ENCODE data around the gene PRPF18.
"Not testable (repeated sequence)": the region's sequence is repeated elsewhere in the genome, so short reads cannot be mapped to it uniquely, and the experiment has no call there.

Gene PRPF18, protein sequence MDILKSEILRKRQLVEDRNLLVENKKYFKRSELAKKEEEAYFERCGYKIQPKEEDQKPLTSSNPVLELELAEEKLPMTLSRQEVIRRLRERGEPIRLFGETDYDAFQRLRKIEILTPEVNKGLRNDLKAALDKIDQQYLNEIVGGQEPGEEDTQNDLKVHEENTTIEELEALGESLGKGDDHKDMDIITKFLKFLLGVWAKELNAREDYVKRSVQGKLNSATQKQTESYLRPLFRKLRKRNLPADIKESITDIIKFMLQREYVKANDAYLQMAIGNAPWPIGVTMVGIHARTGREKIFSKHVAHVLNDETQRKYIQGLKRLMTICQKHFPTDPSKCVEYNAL

DNA sequence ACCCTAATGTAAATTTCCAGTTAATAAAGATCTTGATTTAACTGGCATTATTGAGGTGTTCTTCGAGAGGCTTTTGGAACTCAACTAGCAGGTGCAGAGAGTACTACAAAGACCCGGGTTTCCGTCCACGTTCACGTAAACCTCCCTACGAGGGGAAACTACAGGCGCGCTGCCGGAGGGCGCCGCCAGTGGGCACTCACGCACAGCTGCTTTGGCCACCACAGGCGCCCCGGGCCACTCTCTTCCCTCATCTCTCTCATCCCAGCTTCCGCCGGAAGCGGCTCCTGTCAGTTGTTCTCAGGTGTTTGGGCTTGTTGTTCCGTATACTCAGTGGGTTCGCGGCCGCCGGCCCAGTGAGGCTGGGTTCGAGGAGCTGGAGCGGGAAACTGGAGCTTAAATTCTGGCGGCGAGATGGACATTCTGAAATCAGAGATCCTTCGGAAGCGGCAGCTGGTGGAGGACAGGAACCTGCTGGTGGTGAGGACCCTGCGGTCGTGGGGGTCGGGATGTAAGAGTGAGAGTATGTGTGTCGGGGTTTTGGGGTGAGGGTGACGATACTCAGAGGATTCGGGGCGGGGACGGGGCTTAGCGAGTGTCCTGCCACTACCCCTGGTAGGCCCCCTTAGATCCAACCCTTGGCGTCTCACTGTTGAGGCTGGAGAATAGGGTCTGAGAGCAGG is at the start of gene PRPF18:
Gene PRPF18 (plus strand): TSS at position 290 of the 680 bp plus-strand sequence. CDS start 122 bp downstream, at position 412.
- peak within 1 kb of the TSS; percentile 69 to 98 (median 80) for H3K4me3 ChIP-seq
- H3K27ac ChIP-seq = peak within 1 kb of the TSS in 19 of 21 experiments; percentile 25 to 88 (median 75)

DNA sequence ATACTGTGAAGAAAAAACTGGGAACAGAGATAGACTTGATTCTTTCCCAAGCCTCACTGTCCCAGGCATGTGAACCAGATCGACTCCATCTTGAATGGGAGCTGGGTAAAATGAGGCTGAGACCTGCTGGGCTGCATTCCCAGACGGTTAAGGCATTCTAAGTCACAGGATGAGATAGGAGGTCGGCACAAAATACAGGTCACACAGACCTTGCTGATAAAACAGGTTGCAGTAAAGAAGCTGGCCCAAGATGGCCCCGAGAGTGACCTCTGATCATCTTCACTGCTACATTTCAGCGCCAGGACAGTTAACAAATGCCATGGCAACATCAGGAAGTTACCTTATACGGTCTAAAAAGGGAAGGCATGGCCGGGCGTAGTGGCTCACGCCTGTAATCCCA is 48.8 kb upstream of the PRPF18 start:
- H3K27ac ChIP-seq, H3K4me3 ChIP-seq: not testable (repeated sequence)

DNA sequence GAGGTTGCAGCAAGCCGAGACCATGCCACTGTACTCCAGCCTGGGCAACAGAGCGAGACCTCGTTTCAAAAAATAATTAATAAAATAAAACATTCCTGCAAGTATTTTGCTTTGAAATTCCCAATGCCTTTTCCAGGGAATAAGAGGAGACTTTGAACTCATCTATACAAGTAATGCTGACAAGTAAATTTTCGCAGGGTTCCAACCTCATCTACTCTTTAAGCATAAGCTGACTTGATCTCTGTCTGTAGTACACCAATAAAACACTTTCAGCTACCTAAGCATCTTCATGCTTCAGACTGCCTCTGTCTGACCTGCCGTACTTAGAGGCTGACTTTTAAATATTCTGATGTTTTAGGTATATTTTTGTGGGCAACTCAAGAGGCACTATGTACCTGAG is 44.2 kb upstream of the PRPF18 start:
- Histone ChIP-seq H3K27ac (no peak overlapping the region), H3K4me3 (no peak overlapping the region)

DNA sequence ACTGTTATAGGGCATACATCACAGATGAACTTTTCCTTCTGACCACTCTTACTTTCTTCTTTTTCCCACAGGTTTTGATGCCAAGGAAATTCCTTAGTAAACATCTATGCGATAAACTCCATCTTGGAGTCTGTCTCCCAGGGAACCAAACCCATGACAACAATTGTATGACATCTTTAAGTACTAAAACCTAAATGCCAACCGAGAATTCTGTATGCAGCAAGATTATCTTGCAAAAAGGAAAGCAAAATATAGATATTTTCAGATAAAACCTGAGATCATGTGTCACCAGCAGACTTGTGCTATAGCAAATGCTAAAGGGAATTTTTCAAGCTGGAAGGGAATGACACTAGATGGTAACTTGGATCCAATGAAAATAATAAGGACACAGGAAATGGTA is 36.0 kb upstream of the PRPF18 start:
- Histone ChIP-seq H3K4me3 (no peak overlapping the region), H3K27ac (no peak overlapping the region)

DNA sequence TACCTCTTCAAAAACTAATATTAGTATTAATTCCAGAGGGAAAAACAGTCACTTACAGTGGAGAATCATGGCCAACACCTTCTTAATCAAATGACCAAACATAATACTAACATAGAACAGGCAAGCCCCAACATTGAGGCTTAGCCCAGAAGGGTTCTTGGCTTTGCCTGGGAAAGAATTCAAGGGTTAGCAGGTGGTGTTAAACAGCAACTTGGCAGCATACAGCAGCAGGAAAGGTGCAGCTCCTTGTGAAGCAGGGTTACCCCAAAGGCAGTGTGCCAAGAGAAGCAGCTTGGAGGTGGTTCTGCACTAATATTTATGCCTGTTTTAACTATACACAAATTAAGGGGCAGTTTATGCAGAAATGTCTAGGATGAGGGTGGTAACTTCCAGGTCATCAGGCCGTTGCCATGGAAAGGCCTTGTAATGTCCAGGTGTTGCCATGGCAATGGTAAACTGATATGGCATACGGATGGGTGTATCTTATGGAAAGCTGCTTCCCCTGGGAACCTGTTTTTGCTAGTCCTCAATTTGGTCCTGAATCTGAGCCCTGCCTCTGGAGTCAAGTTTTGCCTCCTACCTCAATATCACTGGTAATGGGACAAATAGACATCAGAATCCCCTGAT is 30.8 kb upstream of the PRPF18 start:
- Histone ChIP-seq H3K4me3 (no peak overlapping the region), H3K27ac (no peak overlapping the region)

DNA sequence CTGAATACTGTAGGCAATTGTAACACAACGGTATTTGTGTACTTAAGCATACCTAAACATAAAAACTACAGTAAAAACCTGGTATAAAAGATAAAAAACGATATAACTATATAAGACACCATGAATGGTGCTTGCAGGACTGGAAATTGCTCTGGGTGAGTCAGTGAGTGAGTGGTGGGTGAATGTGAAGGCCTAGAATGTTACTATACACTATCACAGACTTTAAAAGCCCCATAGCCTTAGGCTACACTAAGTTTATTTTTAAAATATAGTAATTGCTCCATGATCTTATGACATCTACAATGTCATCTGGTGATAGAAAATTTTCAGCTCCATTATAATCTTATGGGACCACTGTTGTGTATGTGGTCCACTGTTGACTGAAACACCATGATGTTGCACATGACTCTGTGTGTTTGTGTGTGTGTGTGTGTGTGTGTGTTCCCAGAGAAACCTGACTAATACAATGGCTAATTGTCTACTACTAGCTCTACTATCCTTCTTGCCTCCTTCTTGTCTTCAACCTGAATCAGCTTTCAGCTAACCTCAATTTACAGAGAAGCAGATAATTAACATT is 27.6 kb upstream of the PRPF18 start:
- Histone ChIP-seq H3K27ac (no peak overlapping the region), H3K4me3 (no peak overlapping the region)

DNA sequence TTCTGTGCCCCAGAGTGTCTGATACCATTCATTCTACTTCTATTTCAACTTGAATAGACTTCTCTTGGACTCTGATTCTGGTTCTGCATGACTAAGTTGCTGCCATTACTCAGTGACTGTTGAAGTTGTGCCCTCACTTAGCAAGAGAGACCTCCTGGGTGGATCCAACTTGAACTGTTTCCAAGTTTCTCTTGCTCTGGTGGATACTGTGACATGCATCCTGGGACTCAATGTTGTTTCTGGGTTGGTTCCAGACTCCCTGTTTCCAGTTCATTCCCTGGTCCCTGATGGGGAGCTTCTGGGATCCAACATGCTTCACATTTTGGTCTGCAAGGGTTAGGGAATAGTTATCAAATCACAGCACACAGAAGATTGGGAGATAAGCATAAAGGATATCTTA is 26.2 kb upstream of the PRPF18 start:
- H3K27ac ChIP-seq = no peak overlapping the region
- H3K4me3 ChIP-seq = no peak overlapping the region

DNA sequence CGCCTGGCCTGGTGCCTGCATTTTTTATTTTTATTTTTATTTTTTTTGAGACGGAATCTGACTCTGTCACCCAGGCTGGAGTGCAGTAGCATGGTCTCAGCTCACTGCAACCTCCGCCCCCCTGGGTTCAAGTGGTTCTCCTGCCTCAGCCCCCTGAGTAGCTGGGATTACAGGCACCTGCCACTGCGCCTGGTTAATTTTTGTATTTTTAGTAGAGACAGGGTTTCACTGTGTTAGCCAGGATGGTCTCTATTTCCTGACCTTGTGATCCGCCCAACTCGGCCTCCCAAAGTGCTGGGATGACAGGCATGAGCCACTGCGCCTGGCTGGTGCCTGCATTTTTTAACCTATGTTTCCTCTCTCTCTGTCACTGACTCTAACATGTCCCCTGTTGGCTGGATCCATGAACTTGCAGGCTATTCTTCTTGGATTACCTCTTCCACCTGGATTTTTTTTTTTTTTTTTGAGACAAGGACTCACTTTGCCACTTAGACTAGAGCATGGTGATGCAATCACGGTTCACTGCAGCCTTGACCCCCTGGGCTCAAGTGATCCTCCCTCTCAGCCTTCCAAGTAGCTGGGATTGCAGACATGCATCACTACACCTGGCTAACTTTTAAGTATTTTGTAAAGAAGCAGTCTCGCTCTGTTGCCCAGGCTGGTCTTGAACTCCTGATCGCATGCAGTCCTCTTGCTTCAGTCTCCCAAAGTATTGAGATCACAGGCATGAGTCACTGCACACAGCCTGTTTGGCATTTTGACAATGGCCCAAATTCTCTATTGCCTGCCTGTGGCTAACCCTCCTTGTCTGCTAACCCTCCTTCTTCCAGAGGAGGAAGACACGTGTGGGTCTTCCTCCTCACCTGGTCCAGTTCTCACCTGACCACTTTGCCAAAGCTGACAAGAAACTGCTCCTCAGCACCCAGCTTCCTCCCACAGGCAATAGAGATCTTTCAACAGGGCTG is 23.0 kb upstream of the PRPF18 start:
- no peak overlapping the region for H3K27ac ChIP-seq
- no peak overlapping the region for H3K4me3 ChIP-seq

DNA sequence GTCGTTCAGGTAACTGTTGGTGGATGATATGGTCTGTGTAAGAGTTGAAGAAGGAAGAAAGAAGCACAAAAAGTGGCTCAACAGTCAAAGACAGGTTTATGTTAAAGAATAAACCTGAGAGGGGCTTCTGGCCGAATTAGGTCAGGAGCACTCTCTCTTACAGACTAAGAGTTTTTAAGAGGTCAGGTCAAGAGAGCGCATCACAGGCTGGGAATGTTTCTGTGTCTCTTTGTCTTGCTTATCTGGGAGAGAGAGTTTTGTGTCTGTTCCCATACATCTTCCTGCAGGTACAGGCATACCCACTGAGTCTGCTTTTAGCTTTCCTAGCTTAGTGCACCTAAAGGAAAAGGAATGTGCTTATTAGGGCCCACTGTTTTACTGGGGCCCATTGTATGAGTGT is 22.2 kb upstream of the PRPF18 start:
- Histone ChIP-seq H3K4me3 (no peak overlapping the region), H3K27ac (no peak overlapping the region)

DNA sequence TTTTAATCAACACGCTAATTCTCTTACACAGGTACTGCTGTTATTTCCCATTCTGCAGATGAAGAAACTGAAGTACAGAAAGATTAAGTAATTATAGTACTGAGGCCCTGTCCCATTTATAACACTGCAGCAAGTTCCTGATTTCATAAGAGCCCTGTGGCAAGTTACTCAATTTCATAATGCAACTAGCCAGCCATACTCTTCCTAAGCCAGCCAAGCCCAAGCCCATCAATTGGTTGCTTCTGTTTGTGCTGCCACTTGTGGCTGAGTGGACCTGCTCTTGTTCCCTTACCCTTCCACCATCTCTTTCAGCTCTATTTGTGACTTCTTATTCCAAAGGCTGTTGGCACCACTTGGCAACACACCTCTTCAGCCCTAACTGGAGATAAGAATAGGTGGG is 19.7 kb upstream of the PRPF18 start:
- Histone ChIP-seq H3K27ac (no peak overlapping the region), H3K4me3 (no peak overlapping the region)

DNA sequence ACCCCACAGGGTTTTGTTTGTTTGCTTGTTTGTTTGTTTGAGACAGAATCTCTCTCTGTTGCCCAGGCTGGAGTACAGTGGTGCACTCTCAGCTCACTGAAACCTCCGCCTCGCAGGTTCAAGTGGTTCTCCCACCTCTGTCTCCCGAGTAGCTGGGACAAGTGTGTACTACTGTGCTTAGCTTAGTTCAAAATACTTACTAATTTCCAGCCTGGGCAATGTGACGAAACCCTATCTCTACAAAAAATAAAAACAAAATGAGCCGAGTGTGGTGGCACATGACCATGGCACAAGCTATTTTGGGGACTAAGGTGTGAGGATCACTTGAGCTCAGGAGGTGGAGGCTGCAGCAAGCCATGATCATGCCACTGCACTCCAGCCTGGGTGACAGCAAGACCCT is 15.2 kb upstream of the PRPF18 start:
- no peak overlapping the region for H3K4me3 ChIP-seq
- H3K27ac ChIP-seq = no peak overlapping the region

DNA sequence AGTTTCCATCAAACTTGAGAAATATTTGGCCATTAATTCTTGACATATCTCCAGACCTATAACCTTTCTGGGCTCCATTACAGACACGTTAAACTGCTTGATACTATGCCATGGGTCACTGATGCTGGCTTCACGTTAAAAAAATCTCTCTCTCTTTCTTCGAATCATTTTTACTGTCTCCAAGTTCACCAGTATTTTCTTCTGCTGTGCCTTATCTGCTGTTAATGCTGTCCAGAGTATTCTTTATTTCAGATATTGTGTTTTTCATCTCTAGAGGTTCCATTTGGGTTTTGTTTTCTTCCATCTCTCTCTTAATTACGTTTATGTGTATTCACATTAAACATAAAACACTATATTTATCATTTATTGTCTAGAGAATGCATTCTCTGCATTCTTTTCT is 12.8 kb upstream of the PRPF18 start:
- no peak overlapping the region for H3K27ac ChIP-seq

DNA sequence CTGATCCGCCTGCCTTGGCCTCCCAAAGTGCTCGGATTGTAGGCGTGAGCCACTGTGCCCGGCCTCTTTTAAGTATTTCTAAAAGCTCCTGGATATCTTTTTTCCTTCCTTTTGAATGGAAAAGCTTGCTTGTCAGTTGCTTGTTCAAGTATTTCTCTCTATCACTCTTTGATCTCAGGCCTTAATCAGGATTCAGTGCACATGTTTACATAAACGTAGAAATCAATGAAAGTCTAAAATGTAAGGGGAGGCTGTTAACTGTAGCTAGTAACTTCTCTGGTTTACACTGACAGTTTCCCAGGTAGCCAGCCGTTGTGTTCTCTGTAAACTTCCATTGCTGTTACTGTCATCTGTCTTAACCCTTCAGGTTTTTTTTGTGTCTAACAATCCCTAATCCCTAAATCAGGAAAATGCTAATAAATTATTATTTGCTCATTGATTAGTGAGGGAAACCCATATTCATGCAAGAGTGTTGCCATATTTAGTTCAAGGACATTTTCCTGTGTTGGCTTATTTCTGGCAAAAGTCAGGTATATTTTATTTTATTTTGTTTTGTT is 1.5 kb upstream of the PRPF18 start:
- H3K27ac ChIP-seq = no peak overlapping the region
- no peak overlapping the region for H3K4me3 ChIP-seq

More for the DNA sequence above, 12.8 kb upstream of the PRPF18 start:
- H3K4me3 ChIP-seq = no peak overlapping the region

DNA sequence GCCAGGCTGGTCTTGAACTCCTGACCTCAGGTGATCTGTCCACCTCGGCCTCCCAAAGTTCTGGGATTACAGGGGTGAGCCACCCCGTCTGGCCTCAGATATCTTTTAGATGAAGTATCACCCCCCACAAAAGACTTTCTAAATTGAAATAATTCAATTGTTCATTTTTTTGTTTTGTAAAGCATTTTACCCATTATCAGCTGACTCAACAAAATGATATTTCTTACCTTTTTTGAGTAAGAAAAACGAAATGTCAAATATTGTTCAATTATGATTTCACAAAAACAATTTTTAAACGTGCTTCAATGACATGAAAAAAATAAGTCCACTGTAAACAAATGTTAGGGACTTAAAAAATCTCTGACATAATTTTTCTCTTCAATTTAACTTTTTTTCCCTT is 822 bp upstream of the PRPF18 start:
- Histone ChIP-seq H3K4me3 (no peak overlapping the region), H3K27ac (no peak overlapping the region)

DNA sequence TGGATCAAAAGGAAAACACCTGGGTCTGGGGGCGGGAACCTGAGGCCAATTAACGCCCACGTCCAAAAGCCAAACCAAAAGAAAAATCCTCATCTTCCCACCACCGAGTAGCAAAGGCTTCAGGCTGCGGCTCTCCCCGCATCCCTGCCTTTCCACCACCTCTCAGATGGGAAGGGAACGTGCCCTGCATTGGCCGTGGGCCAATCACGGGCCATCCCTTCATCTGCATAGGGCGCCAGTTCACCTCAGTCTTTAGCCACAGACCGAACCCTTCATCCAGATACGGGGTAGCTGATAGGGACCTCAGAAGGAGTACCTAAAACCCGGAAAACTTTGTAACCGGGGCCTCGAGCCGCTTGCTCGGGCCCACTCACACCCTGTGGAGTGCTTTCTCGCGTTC is 626 bp downstream of the PRPF18 start:
- H3K27ac ChIP-seq = peak overlapping the region in 18 of 21 experiments; percentile 25 to 88 (median 75)
- H3K4me3 ChIP-seq = peak overlapping the region; percentile 69 to 98 (median 80)

DNA sequence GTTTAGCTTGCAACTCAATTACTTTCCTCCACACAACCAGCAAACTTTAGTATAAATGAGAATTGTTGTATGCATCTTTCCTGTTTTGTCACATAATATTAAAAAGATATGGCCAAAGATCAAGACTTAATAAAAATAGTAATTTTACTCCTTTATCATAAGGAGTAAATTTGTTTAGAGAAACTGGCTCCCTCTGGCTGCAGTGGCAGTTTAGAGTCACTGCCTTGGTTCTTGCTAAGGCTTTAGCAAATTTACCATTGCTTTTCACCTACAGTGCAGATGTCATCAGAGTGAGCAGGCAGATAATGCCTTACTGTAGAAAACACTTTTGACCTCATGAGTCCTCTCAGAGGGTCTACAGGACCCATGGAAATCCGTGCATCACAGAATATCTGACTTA is 2.6 kb downstream of the PRPF18 start:
- Histone ChIP-seq H3K4me3 (no peak overlapping the region), H3K27ac (no peak overlapping the region)

DNA sequence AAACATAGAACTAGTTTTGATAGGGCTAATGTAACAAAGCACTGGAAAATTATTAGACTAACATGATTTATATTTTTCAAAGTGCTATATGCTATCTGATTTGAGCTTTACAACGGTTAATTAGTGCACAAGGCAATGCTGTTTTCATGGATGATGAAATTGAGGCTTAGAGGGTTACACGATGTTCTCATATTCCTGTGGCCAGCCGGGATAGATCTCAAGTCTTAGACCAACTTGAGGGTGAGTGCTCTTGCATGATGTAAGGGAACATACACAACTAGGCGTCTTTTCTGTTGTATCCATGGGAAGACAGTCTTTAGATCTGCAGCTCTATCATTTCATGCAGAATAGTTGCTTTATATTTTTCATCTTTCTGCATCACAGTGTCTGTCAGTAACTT is 4.1 kb downstream of the PRPF18 start:
- no peak overlapping the region for H3K4me3 ChIP-seq
- H3K27ac ChIP-seq = no peak overlapping the region

DNA sequence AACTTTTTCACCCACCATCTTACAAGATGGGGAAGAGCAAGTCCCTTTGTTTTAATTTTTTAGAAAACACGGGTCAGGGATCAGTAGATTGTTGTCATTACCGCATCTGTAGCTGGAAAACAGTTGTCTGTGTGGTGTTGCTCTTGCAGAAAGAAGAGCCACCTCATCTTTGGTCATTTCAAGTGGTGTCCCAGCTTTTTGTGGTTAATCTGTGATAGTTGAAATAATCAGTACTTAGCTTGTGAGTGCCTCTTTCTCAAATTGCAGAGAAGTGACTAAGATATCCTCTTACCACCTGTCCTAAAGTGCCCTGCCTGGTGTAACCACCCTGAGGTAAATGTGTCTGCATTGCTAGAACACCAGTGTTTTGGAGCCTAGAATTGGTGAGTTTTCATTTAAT is 5.5 kb downstream of the PRPF18 start:
- H3K27ac ChIP-seq = no peak overlapping the region
- no peak overlapping the region for H3K4me3 ChIP-seq

DNA sequence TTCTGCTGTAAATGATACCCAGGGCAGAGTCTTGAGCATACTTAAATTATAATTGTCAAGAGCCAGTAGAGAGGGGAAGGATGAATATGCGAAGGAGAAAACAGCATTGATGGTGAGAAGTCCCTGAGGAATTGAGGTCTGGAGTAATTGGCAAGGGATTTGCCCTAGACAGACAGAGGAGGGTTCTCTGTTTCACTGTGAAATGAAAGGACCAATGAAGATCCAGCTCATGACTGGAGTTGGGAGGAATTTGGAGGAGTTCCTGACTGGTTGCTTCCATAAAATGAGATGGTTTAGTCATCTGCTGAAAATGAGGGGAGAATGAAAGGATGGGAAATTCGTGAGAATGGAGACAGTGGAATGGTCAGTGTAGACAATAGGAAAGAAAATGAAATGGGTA is 6.8 kb downstream of the PRPF18 start:
- no peak overlapping the region for H3K27ac ChIP-seq
- H3K4me3 ChIP-seq = no peak overlapping the region
